SK-N-SH treated with all-trans-retinoic acid at 6 μM for 48 hours (cell line): ENCODE results near the gene ARHGEF7.

ENCODE experiments used
- ATAC-seq: fragments of 200-7000 bp; cut with Tn5 transposase; 3 replicates; pipeline ENCODE4 v1.9.1; 2020; ENCODE audit warnings: mild to moderate bottlenecking, moderate library complexity
- ARNTL ChIP-seq: fragments of 450-650 bp; formaldehyde crosslinking; IDR thresholded peaks from 2 replicates; pipeline ENCODE4 v1.5.0; 2020; ENCODE audit warnings: low read depth, mild to moderate bottlenecking, moderate library complexity, borderline replicate concordance
- BACH2 ChIP-seq: fragments of 250-450 bp; sonication (Bioruptor Pico); IDR thresholded peaks from 2 replicates; pipeline ENCODE4 v1.9.0; 2021; ENCODE audit warnings: mild to moderate bottlenecking, borderline replicate concordance
- CREB5 ChIP-seq: fragments of 250-450 bp; sonication (Bioruptor Pico); IDR thresholded peaks from 2 replicates; pipeline ENCODE4 v1.5.1; 2020; ENCODE audit warnings: low read depth, mild to moderate bottlenecking, moderate library complexity
- CSDC2 ChIP-seq: fragments of 250-450 bp; sonication (Bioruptor Pico); IDR thresholded peaks from 2 replicates; pipeline ENCODE4 v1.5.0; 2020; ENCODE audit warnings: mild to moderate bottlenecking, moderate library complexity
- ESRRG ChIP-seq: fragments of 250-450 bp; sonication (Bioruptor Pico); IDR thresholded peaks from 2 replicates; pipeline ENCODE4 v1.6.1; 2021; ENCODE audit warnings: mild to moderate bottlenecking
- GLIS3 ChIP-seq: fragments of 250-450 bp; sonication (Bioruptor Pico); IDR thresholded peaks from 2 replicates; pipeline ENCODE4 v1.5.0; 2020; ENCODE audit warnings: mild to moderate bottlenecking, moderate library complexity
- ISL1 ChIP-seq: fragments of 250-450 bp; sonication (Bioruptor Pico); IDR thresholded peaks from 2 replicates; pipeline ENCODE4 v2.1.2; 2022; ENCODE audit warnings: mild to moderate bottlenecking, moderate library complexity
- PATZ1 ChIP-seq: fragments of 250-450 bp; sonication (Bioruptor Pico); IDR thresholded peaks from 2 replicates; pipeline ENCODE4 v1.8.0; 2020; ENCODE audit warnings: mild to moderate bottlenecking, moderate library complexity, borderline replicate concordance
- POU6F1 ChIP-seq: fragments of 250-450 bp; sonication (Bioruptor Pico); IDR thresholded peaks from 2 replicates; pipeline ENCODE4 v1.8.0; 2021; ENCODE audit warnings: low read depth, mild to moderate bottlenecking, moderate library complexity, borderline replicate concordance
- PPARA ChIP-seq: fragments of 250-450 bp; sonication (Bioruptor Pico); IDR thresholded peaks from 2 replicates; pipeline ENCODE4 v1.5.0; 2020; ENCODE audit warnings: mild to moderate bottlenecking, borderline replicate concordance
- RARB ChIP-seq: fragments of 250-450 bp; sonication (Bioruptor Pico); IDR thresholded peaks from 2 replicates; pipeline ENCODE4 v1.8.0; 2021; ENCODE audit warnings: mild to moderate bottlenecking, moderate library complexity
- SNAI2 ChIP-seq: fragments of 250-450 bp; sonication (Bioruptor Pico); IDR thresholded peaks from 2 replicates; pipeline ENCODE4 v1.5.0; 2020; ENCODE audit warnings: mild to moderate bottlenecking, moderate library complexity
- TCF4 ChIP-seq: fragments of 250-450 bp; sonication (Bioruptor Pico); IDR thresholded peaks from 2 replicates; pipeline ENCODE4 v1.8.0; 2021; ENCODE audit warnings: mild to moderate bottlenecking, moderate library complexity, borderline replicate concordance
- TOX ChIP-seq: fragments of 250-450 bp; sonication (Bioruptor Pico); IDR thresholded peaks from 2 replicates; pipeline ENCODE4 v1.8.0; 2021; ENCODE audit warnings: mild to moderate bottlenecking, moderate library complexity, borderline replicate concordance
- ZC3H10 ChIP-seq: fragments of 250-450 bp; sonication (Bioruptor Pico); IDR thresholded peaks from 2 replicates; pipeline ENCODE4 v1.5.1; 2021; ENCODE audit warnings: mild to moderate bottlenecking, moderate library complexity
- ZFP3 ChIP-seq: fragments of 250-450 bp; sonication (Bioruptor Pico); IDR thresholded peaks from 2 replicates; pipeline ENCODE4 v1.5.0; 2020; ENCODE audit warnings: mild to moderate bottlenecking, moderate library complexity
- ZFP30 ChIP-seq: fragments of 450-650 bp; formaldehyde crosslinking; IDR thresholded peaks from 2 replicates; pipeline ENCODE4 v1.5.0; 2022; ENCODE audit warnings: mild to moderate bottlenecking, moderate library complexity
- ZNF565 ChIP-seq: fragments of 450-650 bp; formaldehyde crosslinking; conservative IDR thresholded peaks from 2 replicates; pipeline ENCODE4 v1.5.0; 2020; ENCODE audit warnings: low read depth, mild to moderate bottlenecking, moderate library complexity
- ZNF70 ChIP-seq: fragments of 450-650 bp; formaldehyde crosslinking; IDR thresholded peaks from 2 replicates; pipeline ENCODE4 v1.5.0; 2020; ENCODE audit warnings: mild to moderate bottlenecking, moderate library complexity
- ZNF8 ChIP-seq: fragments of 450-650 bp; formaldehyde crosslinking; IDR thresholded peaks from 2 replicates; pipeline ENCODE4 v1.5.0; 2020; ENCODE audit warnings: mild to moderate bottlenecking, moderate library complexity
- TF ChIP-seq, protein P1 (sequence below): fragments of 250-450 bp; sonication (Bioruptor Pico); IDR thresholded peaks from 2 replicates; pipeline ENCODE4 v1.5.0; 2020; ENCODE audit warnings: mild to moderate bottlenecking, moderate library complexity

Gene ARHGEF7

DNA sequence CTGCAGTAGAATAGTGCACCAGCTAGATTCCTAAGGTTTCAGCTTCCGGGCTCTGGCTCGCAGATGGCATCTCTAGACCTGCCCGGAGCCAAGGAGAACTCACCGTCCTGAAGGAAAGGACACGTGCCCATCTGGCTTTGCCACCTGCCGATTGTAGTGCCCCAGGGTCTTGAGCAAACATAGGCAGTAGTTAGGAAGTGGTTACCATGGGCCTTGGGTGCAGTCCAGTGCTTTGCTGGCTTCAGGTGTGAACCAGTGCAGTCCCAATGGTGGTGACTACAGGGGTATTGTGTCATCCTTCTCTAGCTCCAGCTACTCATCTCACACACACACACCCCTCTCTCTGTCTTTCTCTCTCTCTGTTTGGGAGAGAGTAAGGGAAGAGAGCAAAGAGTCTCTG lies 143.9 kb downstream of the ARHGEF7 start:
- TF ChIP-seq POU6F1, result no peak
- TF ChIP-seq ZFP30, result no peak
- TF ChIP-seq ISL1 (CRISPR knock-in tag), result no peak
- TF ChIP-seq CSDC2 (CRISPR knock-in tag), result no peak
- TF ChIP-seq ZFP3 (CRISPR knock-in tag), result no peak
- TF ChIP-seq, protein P1, sequence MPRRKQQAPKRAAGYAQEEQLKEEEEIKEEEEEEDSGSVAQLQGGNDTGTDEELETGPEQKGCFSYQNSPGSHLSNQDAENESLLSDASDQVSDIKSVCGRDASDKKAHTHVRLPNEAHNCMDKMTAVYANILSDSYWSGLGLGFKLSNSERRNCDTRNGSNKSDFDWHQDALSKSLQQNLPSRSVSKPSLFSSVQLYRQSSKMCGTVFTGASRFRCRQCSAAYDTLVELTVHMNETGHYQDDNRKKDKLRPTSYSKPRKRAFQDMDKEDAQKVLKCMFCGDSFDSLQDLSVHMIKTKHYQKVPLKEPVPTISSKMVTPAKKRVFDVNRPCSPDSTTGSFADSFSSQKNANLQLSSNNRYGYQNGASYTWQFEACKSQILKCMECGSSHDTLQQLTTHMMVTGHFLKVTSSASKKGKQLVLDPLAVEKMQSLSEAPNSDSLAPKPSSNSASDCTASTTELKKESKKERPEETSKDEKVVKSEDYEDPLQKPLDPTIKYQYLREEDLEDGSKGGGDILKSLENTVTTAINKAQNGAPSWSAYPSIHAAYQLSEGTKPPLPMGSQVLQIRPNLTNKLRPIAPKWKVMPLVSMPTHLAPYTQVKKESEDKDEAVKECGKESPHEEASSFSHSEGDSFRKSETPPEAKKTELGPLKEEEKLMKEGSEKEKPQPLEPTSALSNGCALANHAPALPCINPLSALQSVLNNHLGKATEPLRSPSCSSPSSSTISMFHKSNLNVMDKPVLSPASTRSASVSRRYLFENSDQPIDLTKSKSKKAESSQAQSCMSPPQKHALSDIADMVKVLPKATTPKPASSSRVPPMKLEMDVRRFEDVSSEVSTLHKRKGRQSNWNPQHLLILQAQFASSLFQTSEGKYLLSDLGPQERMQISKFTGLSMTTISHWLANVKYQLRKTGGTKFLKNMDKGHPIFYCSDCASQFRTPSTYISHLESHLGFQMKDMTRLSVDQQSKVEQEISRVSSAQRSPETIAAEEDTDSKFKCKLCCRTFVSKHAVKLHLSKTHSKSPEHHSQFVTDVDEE, result no peak
- TF ChIP-seq ZNF70 (CRISPR knock-in tag), result no peak
- no peak for TF ChIP-seq CREB5 (CRISPR knock-in tag)
- TF ChIP-seq TOX (CRISPR knock-in tag), result no peak
- TF ChIP-seq PPARA (CRISPR knock-in tag), result no peak
- no peak for TF ChIP-seq SNAI2 (CRISPR knock-in tag)
- no peak for TF ChIP-seq GLIS3
- no peak for TF ChIP-seq TCF4 (CRISPR knock-in tag)
- TF ChIP-seq ZC3H10 (CRISPR knock-in tag), result no peak
- TF ChIP-seq RARB, result no peak
- no peak for TF ChIP-seq ESRRG (CRISPR knock-in tag)
- no peak for ATAC-seq

DNA sequence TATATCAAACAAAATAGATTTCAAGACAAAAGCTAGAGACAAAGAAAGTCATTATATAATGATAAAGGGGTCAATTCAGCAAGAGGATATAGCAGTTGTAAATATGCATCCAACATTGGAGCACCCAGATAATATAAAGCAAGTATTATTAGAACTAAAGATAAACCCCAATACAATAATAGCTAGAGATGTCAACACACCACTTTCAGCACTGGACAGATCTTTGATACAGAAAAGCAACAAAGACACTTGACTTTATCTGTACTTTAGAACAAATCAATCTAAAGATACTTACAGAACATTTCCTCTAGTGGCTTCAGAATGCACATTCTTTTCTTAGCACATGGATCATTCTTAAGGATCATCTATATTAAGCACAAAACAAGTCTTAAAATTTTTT lies 146.2 kb downstream of the ARHGEF7 start:
- no peak for TF ChIP-seq ZNF8 (CRISPR knock-in tag)
- no peak for TF ChIP-seq ARNTL (CRISPR knock-in tag)
- no peak for TF ChIP-seq CREB5 (CRISPR knock-in tag)
- no peak for TF ChIP-seq TOX (CRISPR knock-in tag)
- TF ChIP-seq TCF4 (CRISPR knock-in tag), result no peak
- TF ChIP-seq POU6F1, result no peak
- TF ChIP-seq ESRRG (CRISPR knock-in tag), result no peak
- TF ChIP-seq ZFP3 (CRISPR knock-in tag), result no peak
- TF ChIP-seq CSDC2 (CRISPR knock-in tag), result no peak
- no peak for TF ChIP-seq ZFP30
- no peak for TF ChIP-seq PATZ1
- TF ChIP-seq, protein P1, result no peak
- TF ChIP-seq RARB, result no peak
- TF ChIP-seq ZNF565, result no peak
- TF ChIP-seq BACH2 (CRISPR knock-in tag), result no peak
- ATAC-seq, result no peak
